Measurements from ENCODE around the gene RNU7-1. TPM values are rescaled to one million over a fixed set of nuclear protein-coding genes. Genes with fewer than 3 reads are reported as not detected.

The RNU7-1 gene
- total and polyA plus RNA-seq, 2 experiments from 2014 or later, result not detected

GRCh38 chr12:6958609-6959057 is 15.0 kb downstream of the RNU7-1 start:
- Histone ChIP-seq H3F3A (ENCODE audit: insufficient read depth) (no peaks in the 10 kb centered on the region), H2AFZ (no peak overlapping the region), H3K4me3 (no peak overlapping the region), H3K4me2 (ENCODE audit: unreplicated experiment) (no peak overlapping the region), H3K79me2 (ENCODE audit: insufficient read depth) (no peaks in the 10 kb centered on the region), H3K4me1 (ENCODE audit: insufficient read depth) (0 out of 2 replicates have a peak, but pooled peaks cover 7% of the 10 kb centered on the region), H3K9me3 (ENCODE audit: low read depth) (no peaks in the 10 kb centered on the region), H3K9me2 (ENCODE audit: insufficient read depth) (no peaks in the 10 kb centered on the region), H4K20me1 (ENCODE audit: insufficient read depth) (no peaks in the 10 kb centered on the region), H3K27me3 (replicated peaks; ENCODE audit: insufficient read depth) (no peaks in the 10 kb centered on the region), H3K27ac (no peak overlapping the region), H3K36me3 (ENCODE audit: low read depth) (no peaks in the 10 kb centered on the region), H3K9ac (no peak overlapping the region)
- TF ChIP-seq EZH2 (IDR thresholded peaks at IDR 0.05; ENCODE audit: insufficient read depth, poor library complexity, severe bottlenecking), result no peak
- no peak for TF ChIP-seq EZH2phosphoT487 (IDR thresholded peaks at IDR 0.05; ENCODE audit: insufficient read depth, low read depth)
- in situ Hi-C loops (cut with MboI), result no loop called here
- DNase-seq, result no peak
- WGBS, 2 experiments (ENCODE audit: low coverage in 1 of 2, low lambda C conversion rate in 2 of 2, missing lambda C conversion rate in 2 of 2), result 70 to 71% methylated on average over 10 of the region's 10 CpGs

- 75% methylated on average over 13 to 24 of the region's 24 CpGs for WGBS, 2 experiments (ENCODE audit: low coverage in 1 of 2, low lambda C conversion rate in 2 of 2, missing lambda C conversion rate in 2 of 2)
- no peaks in the 10 kb centered on the region for H3K79me2 ChIP-seq (ENCODE audit: insufficient read depth)
- H3K27ac ChIP-seq, result no peak overlapping the region
- H2AFZ ChIP-seq, result no peak overlapping the region
- DNase-seq, result no peak
- no peak overlapping the region for H3K9ac ChIP-seq
- no peak overlapping the region for H3K4me2 ChIP-seq (ENCODE audit: unreplicated experiment)
- no peaks in the 10 kb centered on the region for H3K9me2 ChIP-seq (ENCODE audit: insufficient read depth)
- H3F3A ChIP-seq (ENCODE audit: insufficient read depth), result peaks cover 3% of the 10 kb centered on the region; the same call in 1 of the 2 replicates
- 0 out of 2 replicates have a peak, but pooled peaks cover 7% of the 10 kb centered on the region for H3K4me1 ChIP-seq (ENCODE audit: insufficient read depth)
- H3K4me3 ChIP-seq, result no peak overlapping the region
- no peaks in the 10 kb centered on the region for H3K36me3 ChIP-seq (ENCODE audit: low read depth)
- TF ChIP-seq EZH2 (IDR thresholded peaks at IDR 0.05; ENCODE audit: insufficient read depth, poor library complexity, severe bottlenecking) (no peak), EZH2phosphoT487 (IDR thresholded peaks at IDR 0.05; ENCODE audit: insufficient read depth, low read depth) (no peak)
- no peaks in the 10 kb centered on the region for H4K20me1 ChIP-seq (ENCODE audit: insufficient read depth)
- no peaks in the 10 kb centered on the region for H3K9me3 ChIP-seq (ENCODE audit: low read depth)
- no peaks in the 10 kb centered on the region for H3K27me3 ChIP-seq (replicated peaks; ENCODE audit: insufficient read depth)
- in situ Hi-C loops (cut with MboI), result no loop called here
These were observed 15.6 kb downstream of the RNU7-1 start for GRCh38 chr12:6959058-6959804.

GRCh38 chr12:6959805-6960592 is 16.4 kb downstream of the RNU7-1 start:
- H3K36me3 ChIP-seq (ENCODE audit: low read depth), result no peaks in the 10 kb centered on the region
- H3K9ac ChIP-seq, result no peak overlapping the region
- H4K20me1 ChIP-seq (ENCODE audit: insufficient read depth), result no peaks in the 10 kb centered on the region
- no peak for DNase-seq
- no peaks in the 10 kb centered on the region for H3K27me3 ChIP-seq (replicated peaks; ENCODE audit: insufficient read depth)
- TF ChIP-seq EZH2 (IDR thresholded peaks at IDR 0.05; ENCODE audit: insufficient read depth, poor library complexity, severe bottlenecking) (no peak), EZH2phosphoT487 (IDR thresholded peaks at IDR 0.05; ENCODE audit: insufficient read depth, low read depth) (no peak)
- H3K4me1 ChIP-seq (ENCODE audit: insufficient read depth), result 0 out of 2 replicates have a peak, but pooled peaks cover 7% of the 10 kb centered on the region
- H3F3A ChIP-seq (ENCODE audit: insufficient read depth), result peaks cover 10% of the 10 kb centered on the region; the same call in 1 of the 2 replicates
- H3K79me2 ChIP-seq (ENCODE audit: insufficient read depth), result no peaks in the 10 kb centered on the region
- no peaks in the 10 kb centered on the region for H3K9me2 ChIP-seq (ENCODE audit: insufficient read depth)
- no peaks in the 10 kb centered on the region for H3K9me3 ChIP-seq (ENCODE audit: low read depth)
- H2AFZ ChIP-seq, result no peak overlapping the region
- in situ Hi-C loops (cut with MboI), result no loop called here
- no peak overlapping the region for H3K27ac ChIP-seq
- 92 to 96% methylated on average over 22 to 24 of the region's 26 CpGs for WGBS, 2 experiments (ENCODE audit: low coverage in 1 of 2, low lambda C conversion rate in 2 of 2, missing lambda C conversion rate in 2 of 2)
- no peak overlapping the region for H3K4me3 ChIP-seq
- no peak overlapping the region for H3K4me2 ChIP-seq (ENCODE audit: unreplicated experiment)

GRCh38 chr12:6960593-6961277 is 17.1 kb downstream of the RNU7-1 start:
- H4K20me1 ChIP-seq (ENCODE audit: insufficient read depth), result no peaks in the 10 kb centered on the region
- peak overlapping the region; percentile 86 for H3K27ac ChIP-seq
- peak overlapping the region; percentile 78 for H2AFZ ChIP-seq
- no peaks in the 10 kb centered on the region for H3K9me2 ChIP-seq (ENCODE audit: insufficient read depth)
- in situ Hi-C loops (cut with MboI), result no loop called here
- H3K27me3 ChIP-seq (replicated peaks; ENCODE audit: insufficient read depth), result no peaks in the 10 kb centered on the region
- H3K4me2 ChIP-seq (ENCODE audit: unreplicated experiment), result peak overlapping the region; percentile 28
- peak; percentile 51 for DNase-seq
- 0 out of 2 replicates have a peak, but pooled peaks cover 7% of the 10 kb centered on the region for H3K4me1 ChIP-seq (ENCODE audit: insufficient read depth)
- H3K4me3 ChIP-seq, result peak overlapping the region; percentile 51
- TF ChIP-seq EZH2 (IDR thresholded peaks at IDR 0.05; ENCODE audit: insufficient read depth, poor library complexity, severe bottlenecking) (no peak), EZH2phosphoT487 (IDR thresholded peaks at IDR 0.05; ENCODE audit: insufficient read depth, low read depth) (no peak)
- H3K79me2 ChIP-seq (ENCODE audit: insufficient read depth), result no peaks in the 10 kb centered on the region
- H3K9me3 ChIP-seq (ENCODE audit: low read depth), result no peaks in the 10 kb centered on the region
- WGBS, 2 experiments (ENCODE audit: low coverage in 1 of 2, low lambda C conversion rate in 2 of 2, missing lambda C conversion rate in 2 of 2), result 75 to 77% methylated on average over 13 of the region's 13 CpGs
- peak overlapping the region; percentile 79 for H3K9ac ChIP-seq
- H3K36me3 ChIP-seq (ENCODE audit: low read depth), result peaks cover 5% of the 10 kb centered on the region
- peaks cover 17% of the 10 kb centered on the region for H3F3A ChIP-seq (ENCODE audit: insufficient read depth)
